ENCODE results near the gene PIGL.

The PIGL gene

DNA sequence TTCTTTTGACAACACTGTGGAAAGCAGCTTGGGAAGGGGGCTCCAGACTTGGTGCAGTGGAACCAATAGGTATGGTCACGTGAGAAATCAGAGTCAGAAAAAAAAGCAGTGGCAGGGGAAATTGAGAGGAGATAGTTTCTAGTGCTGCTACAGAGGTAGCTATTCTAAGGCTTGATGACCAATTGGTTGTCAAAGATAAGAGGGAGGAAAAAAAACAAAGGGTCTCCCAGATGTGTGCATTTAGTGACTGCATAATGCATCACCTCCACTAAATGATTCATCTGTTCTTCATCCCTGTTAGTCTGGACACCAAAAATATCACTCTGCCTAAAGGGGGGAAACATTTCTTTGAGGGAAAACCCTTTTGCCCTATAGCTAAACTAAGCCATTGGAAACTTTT, 56.5 kb downstream of the PIGL start:
- H3K9me3 ChIP-seq (ENCODE audit: severe bottlenecking): no peaks in the 10 kb centered on the region
- H3K27me3 ChIP-seq (ENCODE audit: insufficient read depth, low read depth, severe bottlenecking): no peaks in the 10 kb centered on the region
- no peak for DNase-seq
- peaks cover 5% of the 10 kb centered on the region; the same call in 1 of the 2 replicates for H3K36me3 ChIP-seq
- no peak overlapping the region for H3K27ac ChIP-seq
- H3K4me3 ChIP-seq (ENCODE audit: low read depth, low read length): no peak overlapping the region
- TF ChIP-seq, protein P1, sequence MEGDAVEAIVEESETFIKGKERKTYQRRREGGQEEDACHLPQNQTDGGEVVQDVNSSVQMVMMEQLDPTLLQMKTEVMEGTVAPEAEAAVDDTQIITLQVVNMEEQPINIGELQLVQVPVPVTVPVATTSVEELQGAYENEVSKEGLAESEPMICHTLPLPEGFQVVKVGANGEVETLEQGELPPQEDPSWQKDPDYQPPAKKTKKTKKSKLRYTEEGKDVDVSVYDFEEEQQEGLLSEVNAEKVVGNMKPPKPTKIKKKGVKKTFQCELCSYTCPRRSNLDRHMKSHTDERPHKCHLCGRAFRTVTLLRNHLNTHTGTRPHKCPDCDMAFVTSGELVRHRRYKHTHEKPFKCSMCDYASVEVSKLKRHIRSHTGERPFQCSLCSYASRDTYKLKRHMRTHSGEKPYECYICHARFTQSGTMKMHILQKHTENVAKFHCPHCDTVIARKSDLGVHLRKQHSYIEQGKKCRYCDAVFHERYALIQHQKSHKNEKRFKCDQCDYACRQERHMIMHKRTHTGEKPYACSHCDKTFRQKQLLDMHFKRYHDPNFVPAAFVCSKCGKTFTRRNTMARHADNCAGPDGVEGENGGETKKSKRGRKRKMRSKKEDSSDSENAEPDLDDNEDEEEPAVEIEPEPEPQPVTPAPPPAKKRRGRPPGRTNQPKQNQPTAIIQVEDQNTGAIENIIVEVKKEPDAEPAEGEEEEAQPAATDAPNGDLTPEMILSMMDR (IDR thresholded peaks at IDR 0.05; ENCODE audit: low read depth, low read length): no peak

DNA sequence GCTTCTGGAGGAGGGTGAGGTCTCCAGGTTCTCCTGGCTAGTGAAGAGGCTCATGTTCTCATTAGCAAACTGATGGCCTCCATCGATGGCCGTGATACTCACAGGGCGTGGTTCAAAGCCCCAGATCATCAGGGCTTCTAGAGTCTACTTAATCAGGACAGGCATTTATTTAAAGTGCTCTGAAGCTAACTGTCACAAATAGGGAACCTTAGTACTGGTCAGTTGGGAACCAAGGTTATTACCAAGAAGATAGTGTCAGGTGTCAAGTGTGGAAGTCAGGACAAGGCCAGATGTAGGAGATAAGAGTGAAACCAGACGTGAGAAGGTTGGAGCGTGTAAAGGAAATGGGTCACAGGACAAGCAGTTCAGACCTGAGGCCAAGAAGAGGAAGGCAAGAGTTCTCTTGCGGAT, 56.9 kb downstream of the PIGL start:
- no peak for DNase-seq
- H3K36me3 ChIP-seq: peaks cover 5% of the 10 kb centered on the region; the same call in 1 of the 2 replicates
- H3K27ac ChIP-seq: no peak overlapping the region
- no peaks in the 10 kb centered on the region for H3K9me3 ChIP-seq (ENCODE audit: severe bottlenecking)
- TF ChIP-seq, protein P1 (IDR thresholded peaks at IDR 0.05; ENCODE audit: low read depth, low read length): no peak
- no peaks in the 10 kb centered on the region for H3K27me3 ChIP-seq (ENCODE audit: insufficient read depth, low read depth, severe bottlenecking)
- no peak overlapping the region for H3K4me3 ChIP-seq (ENCODE audit: low read depth, low read length)

DNA sequence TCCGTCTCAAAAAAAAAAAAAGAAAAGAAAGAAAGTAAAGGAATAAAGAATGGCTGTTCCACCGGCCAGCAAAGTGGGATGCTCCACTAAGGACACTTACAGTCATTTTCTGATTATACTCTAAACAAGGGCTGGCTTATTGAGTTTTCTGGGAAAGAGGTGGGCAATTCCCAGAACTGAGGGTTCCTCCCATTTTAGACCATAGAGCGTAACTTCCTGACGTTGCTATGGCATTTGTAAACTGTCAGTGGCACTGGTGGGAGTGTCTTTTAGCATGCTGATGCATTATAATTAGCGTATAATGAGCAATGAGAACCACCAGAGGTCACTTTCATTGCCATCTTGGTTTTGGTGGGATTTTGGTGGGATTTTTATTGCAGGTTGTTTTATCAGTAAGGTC, 58.0 kb downstream of the PIGL start:
- no peak overlapping the region for H3K27ac ChIP-seq

DNA sequence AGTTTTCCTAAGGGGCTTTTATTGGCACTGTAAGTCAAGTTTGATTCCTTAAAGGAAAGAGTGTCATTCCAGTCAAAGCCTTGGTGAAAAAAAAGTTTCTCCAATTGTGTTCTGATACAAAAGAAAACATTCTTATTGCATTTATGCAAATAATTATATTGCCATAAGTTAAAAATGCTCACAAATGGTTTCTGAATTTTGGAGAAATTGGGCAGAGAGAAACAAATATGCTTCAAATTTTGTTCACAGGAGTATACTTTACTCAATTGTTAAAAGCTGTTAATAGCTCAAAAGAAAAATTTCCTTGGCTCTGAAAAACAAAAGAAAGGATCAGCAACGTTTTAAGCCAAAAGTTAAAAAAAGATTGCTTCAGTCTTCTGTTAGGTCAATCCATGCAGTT, 60.2 kb downstream of the PIGL start:
- Histone ChIP-seq H3K36me3 (peaks cover 8% of the 10 kb centered on the region; the same call in 1 of the 2 replicates), H3K4me3 (ENCODE audit: low read depth, low read length) (no peak overlapping the region), H3K9me3 (ENCODE audit: severe bottlenecking) (no peaks in the 10 kb centered on the region), H3K27ac (no peak overlapping the region), H3K27me3 (ENCODE audit: insufficient read depth, low read depth, severe bottlenecking) (no peaks in the 10 kb centered on the region)
- TF ChIP-seq, protein P1 (IDR thresholded peaks at IDR 0.05; ENCODE audit: low read depth, low read length): no peak
- no peak for DNase-seq

More for the DNA sequence above, 58.0 kb downstream of the PIGL start:
- TF ChIP-seq, protein P1 (IDR thresholded peaks at IDR 0.05; ENCODE audit: low read depth, low read length): no peak
- Histone ChIP-seq H3K36me3 (peaks cover 8% of the 10 kb centered on the region; the same call in 1 of the 2 replicates), H3K4me3 (ENCODE audit: low read depth, low read length) (no peak overlapping the region), H3K27me3 (ENCODE audit: insufficient read depth, low read depth, severe bottlenecking) (no peaks in the 10 kb centered on the region), H3K9me3 (ENCODE audit: severe bottlenecking) (no peaks in the 10 kb centered on the region)
- no peak for DNase-seq

DNA sequence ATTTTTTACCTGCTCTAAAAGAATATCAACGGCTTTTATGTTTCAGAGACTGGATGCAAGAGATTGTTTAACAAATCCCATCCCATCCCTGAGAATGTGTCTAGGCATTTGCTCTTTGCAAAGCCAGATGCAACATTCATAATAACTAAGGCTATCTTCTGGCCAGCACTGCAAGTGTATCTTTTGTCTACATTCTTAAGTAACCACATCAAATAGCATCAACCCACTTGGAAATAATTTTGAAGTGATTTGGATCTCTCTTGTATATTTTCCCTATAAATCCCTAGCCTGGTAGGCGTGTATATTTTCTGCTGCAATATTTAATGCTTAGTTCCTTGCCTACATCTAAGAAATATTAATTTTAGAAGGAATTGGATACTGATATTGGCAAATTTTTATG, 64.3 kb downstream of the PIGL start:
- no peak overlapping the region for H3K27ac ChIP-seq
- TF ChIP-seq, protein P1 (IDR thresholded peaks at IDR 0.05; ENCODE audit: low read depth, low read length): no peak
- no peaks in the 10 kb centered on the region for H3K9me3 ChIP-seq (ENCODE audit: severe bottlenecking)
- no peak for DNase-seq
- no peak overlapping the region for H3K4me3 ChIP-seq (ENCODE audit: low read depth, low read length)
- no peaks in the 10 kb centered on the region for H3K27me3 ChIP-seq (ENCODE audit: insufficient read depth, low read depth, severe bottlenecking)
- peaks cover 8% of the 10 kb centered on the region; the same call in 1 of the 2 replicates for H3K36me3 ChIP-seq

DNA sequence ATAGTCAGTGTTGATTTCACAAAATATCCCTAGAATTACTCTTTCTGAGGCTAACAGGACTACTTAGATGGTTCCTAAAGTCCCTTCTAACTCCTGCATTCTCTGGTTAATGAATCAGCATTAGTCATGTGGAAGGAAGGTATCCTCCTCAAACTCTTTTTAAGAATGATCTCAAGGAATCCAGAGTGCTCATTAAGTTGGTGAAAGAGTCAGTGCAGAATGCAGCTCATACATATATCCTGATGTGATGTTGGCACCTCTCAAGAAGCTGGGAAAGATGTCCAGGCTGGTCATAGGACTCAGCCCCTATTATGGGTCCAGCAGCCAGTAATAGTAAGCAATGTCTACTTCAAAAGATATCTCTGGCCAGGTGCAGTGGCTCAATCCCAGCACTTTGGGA, 65.5 kb downstream of the PIGL start:
- Histone ChIP-seq H3K36me3 (peaks cover 8% of the 10 kb centered on the region; the same call in 1 of the 2 replicates), H3K27ac (no peak overlapping the region), H3K9me3 (ENCODE audit: severe bottlenecking) (no peaks in the 10 kb centered on the region), H3K27me3 (ENCODE audit: insufficient read depth, low read depth, severe bottlenecking) (no peaks in the 10 kb centered on the region), H3K4me3 (ENCODE audit: low read depth, low read length) (no peak overlapping the region)
- TF ChIP-seq, protein P1 (IDR thresholded peaks at IDR 0.05; ENCODE audit: low read depth, low read length): no peak
- DNase-seq: no peak
